Mononuclear cell (primary cell): ENCODE results near the gene SNRPA. TPM values are rescaled to one million over a fixed set of nuclear protein-coding genes. Genes with fewer than 3 reads are reported as not detected.

Experiments used
- total RNA-seq: library from RNA; depleted of rRNA; stranded (reverse); fragments of >200 nt; gene quantifications from one replicate; pipeline ENCODE4 v1.2.3, GENCODE V29; 2012

Gene SNRPA
- total RNA-seq, 1 donor, result 26.2 TPM

Other genes with a start within 250 kb of the SNRPA start
- gene SHKBP1, start 174.3 kb upstream of the SNRPA start, total RNA-seq, result 55.9 TPM
- gene LTBP4, start 149.8 kb upstream of the SNRPA start, total RNA-seq, result 16.2 TPM
- 3.1 TPM for gene NUMBL, start 60.6 kb upstream of the SNRPA start, total RNA-seq
- gene COQ8B, start 34.3 kb upstream of the SNRPA start, total RNA-seq, result 11.9 TPM
- 6.7 TPM for gene ITPKC, start 34.1 kb upstream of the SNRPA start, total RNA-seq
- gene ACTMAP, start 726 bp upstream of the SNRPA start, total RNA-seq, result 0.52 TPM
- not detected for gene MIA, start 24.3 kb downstream of the SNRPA start, total RNA-seq
- gene RAB4B, start 27.0 kb downstream of the SNRPA start, total RNA-seq, result 9.6 TPM
- 52.7 TPM for gene EGLN2, start 48.0 kb downstream of the SNRPA start, total RNA-seq
- not detected for gene CYP2A6, start 99.2 kb downstream of the SNRPA start, total RNA-seq
- gene CYP2A7, start 131.0 kb downstream of the SNRPA start, total RNA-seq, result not detected
- not detected for gene CYP2B6, start 240.1 kb downstream of the SNRPA start, total RNA-seq